ENCODE measurements around the gene TDRD5.

TDRD5 gene, protein sequence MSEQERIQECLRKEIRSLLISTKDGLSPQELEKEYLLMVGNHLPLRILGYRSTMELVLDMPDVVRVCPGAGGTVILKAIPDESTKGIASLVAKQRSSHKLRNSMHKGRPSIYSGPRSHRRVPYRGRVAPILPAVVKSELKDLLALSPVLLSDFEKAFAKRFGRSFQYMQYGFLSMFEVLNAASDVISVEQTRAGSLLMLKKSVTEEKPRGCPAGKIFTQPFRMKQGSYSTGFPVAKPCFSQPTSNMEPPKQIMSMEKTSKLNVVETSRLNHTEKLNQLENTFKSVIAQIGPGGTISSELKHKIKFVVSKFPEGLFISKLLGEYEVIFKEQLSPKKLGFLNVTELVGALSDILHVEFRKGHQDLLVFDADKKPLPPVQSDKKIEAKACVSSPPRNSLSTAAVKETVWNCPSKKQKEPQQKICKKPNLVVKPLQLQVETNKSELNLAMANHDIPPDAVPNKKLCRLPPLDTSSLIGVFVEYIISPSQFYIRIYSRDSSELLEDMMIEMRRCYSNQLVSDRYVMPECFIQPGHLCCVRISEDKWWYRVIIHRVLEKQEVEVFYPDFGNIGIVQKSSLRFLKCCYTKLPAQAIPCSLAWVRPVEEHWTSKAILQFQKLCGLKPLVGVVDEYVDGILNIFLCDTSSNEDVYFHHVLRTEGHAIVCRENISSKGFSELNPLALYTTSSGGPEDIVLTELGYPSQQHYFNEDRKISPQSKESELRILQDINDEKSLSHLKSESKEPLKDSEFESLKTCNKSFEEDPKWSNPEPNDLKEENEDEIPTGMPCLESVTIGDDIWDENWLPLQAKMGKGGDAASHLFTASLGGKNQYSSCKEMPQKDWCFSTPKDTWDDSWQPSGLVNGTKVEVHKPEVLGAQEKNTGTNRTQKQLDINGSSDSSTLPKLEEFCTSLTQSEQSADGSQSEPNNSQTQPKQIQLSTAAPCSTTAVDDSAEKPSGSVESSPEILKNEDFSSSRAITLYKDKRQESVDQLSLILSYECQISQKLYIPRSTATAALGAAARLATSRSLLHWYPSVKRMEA

DNA sequence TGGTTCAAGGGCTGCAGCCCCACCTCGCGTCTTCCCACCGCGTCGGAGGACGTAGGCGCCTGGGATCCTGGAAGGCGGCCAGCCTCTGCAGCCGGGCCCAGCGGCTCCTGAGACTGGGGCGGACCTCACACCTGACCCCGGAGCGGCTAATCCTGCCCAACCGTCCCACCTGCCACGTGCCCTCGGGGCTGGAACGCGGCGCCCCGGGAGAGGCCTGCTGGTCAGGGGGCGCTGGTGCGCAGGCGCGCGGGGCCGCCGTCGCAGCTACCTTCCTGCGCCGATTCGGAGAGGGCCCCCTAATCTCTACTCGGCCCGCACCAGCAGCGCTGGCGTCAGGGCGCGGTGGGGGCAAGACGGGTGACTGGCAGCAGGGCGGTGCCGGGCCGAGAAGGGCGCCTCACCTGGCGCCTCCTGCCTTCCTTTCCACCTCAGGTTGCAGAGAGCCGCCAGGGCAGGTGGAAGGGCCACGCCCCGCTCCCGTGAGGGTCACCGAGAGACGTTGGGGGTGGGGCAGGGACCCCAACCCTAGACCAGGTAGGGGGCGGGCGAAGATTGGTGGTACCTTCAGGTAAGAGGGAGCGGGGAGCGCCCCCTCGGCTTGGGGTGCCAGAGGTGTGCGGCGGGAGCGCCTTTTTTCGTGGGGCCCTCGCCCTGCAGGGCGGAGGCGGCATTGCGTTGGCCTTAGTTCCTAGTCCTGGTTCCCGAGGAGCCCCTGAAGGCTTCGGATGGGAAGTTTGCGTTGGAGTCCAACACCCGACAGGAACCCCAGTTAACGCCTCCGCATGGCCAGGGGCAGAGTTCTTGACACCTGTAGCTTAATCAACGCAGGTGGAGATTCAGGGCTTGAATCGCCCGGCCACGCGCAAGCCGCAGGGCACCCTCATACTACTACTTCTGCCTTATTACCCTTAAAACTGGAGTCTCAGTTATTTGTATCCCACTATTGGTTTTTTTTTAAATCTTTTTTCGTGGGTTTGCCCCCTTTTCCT lies at the start of gene TDRD5:
TSS of gene TDRD5 (plus strand) at position 241 of the 989 bp plus-strand sequence. CDS start 784 bp downstream, outside the sequence.
- TF ChIP-seq, protein P1, sequence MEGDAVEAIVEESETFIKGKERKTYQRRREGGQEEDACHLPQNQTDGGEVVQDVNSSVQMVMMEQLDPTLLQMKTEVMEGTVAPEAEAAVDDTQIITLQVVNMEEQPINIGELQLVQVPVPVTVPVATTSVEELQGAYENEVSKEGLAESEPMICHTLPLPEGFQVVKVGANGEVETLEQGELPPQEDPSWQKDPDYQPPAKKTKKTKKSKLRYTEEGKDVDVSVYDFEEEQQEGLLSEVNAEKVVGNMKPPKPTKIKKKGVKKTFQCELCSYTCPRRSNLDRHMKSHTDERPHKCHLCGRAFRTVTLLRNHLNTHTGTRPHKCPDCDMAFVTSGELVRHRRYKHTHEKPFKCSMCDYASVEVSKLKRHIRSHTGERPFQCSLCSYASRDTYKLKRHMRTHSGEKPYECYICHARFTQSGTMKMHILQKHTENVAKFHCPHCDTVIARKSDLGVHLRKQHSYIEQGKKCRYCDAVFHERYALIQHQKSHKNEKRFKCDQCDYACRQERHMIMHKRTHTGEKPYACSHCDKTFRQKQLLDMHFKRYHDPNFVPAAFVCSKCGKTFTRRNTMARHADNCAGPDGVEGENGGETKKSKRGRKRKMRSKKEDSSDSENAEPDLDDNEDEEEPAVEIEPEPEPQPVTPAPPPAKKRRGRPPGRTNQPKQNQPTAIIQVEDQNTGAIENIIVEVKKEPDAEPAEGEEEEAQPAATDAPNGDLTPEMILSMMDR (IDR thresholded peaks at IDR 0.05), result no peak

DNA sequence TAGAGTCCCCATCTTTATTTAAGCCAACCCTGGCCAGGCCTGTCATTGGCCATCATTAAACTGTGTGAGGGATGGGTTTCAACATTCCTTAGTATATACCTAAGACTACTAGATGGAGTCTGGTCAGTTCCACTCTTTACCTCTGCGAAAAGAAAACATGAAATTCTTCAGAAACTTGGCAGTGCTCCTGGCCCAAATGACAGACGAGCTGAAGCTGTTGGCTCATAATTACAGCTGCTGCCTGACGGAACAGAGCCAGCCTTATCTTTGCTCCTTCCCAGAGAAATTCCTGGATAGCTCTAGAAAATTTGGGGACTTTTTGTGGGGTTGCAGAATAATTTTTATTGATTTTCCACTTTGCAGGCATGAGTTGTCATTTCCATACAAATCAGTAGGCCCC lies 46.3 kb upstream of the TDRD5 start:
- TF ChIP-seq, protein P1 (IDR thresholded peaks at IDR 0.05), result no peak

DNA sequence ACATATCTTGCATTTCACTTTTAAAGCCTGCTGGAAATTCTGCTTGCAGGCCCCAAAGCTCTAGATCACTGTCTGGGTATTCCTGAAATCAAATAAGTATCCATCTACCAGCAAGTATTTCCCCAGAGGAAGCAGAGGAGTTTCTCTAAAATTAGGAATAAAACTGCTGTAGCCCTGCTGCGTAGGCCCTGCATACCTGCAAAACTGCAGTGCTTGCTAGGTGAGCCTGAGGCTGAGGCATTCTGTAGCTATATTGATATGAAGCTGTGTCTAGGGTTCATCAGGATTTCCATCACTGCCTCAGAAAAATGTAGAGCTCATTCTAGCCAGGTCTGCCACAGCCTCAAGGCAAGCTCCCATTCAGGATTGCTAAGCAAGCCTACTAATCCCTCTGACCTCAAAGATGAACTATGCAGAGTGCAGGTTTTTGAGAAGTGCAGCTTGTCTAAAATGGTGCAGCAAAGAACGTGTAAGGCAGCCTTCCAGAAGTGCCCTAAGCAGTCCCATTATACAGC lies 44.6 kb upstream of the TDRD5 start:
- TF ChIP-seq, protein P1 (IDR thresholded peaks at IDR 0.05), result no peak

GRCh38 chr1:179548666-179549367 lies 42.8 kb upstream of the TDRD5 start:
- TF ChIP-seq, protein P1 (IDR thresholded peaks at IDR 0.05), result no peak

- TF ChIP-seq, protein P1 (IDR thresholded peaks at IDR 0.05), result no peak
Measured at GRCh38 chr1:179549368-179549700, 42.3 kb upstream of the TDRD5 start.

- TF ChIP-seq, protein P1 (IDR thresholded peaks at IDR 0.05), result no peak
Measured at GRCh38 chr1:179550746-179551682, 40.6 kb upstream of the TDRD5 start.
